ENCODE data around the gene CUBN. TPM values are rescaled to one million over a fixed set of nuclear protein-coding genes. Genes with fewer than 3 reads are reported as not detected.
A peak's percentile ranks its signal among the peaks of the same experiment; 100 is the strongest.

Gene CUBN
- total RNA-seq, 6 experiments from 2014 or later: 0.43 to 1.7 (median 1.2) TPM

DNA sequence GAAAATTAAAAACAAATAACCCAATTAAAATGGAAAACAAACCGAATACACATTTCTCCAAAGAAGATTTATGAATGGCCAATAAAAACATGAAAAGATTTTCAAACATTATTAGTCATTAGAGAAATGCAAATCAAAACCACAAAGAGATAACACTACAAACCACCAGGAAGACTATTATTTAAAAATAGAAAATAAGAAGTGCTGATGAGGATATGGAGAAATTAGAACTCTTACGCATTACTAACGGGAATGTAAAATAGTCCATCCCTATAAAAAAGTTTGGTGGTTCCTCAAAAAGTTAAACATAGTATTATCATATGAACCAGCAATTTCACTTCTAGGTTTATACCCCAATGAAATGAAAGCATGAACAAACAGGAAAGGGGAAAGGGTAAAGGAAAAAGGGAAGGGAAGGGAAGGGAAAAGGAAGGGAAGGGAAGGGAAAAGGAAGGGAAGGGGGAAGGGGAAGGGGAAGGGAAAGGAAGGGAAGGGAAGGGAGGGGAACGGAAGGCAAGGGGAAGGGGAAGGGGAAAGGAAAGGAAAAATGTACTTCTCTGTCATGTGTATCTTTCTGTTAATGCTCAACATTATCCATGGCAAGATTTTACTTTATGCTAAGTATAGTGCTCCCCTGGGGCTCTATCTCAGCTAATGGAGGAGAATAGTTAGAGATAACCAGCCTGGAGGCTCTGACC is 187.1 kb downstream of the CUBN start:
- peaks cover 4% of the 10 kb centered on the region for H3K9me3 Mint-ChIP-seq
- TF ChIP-seq, protein P1, sequence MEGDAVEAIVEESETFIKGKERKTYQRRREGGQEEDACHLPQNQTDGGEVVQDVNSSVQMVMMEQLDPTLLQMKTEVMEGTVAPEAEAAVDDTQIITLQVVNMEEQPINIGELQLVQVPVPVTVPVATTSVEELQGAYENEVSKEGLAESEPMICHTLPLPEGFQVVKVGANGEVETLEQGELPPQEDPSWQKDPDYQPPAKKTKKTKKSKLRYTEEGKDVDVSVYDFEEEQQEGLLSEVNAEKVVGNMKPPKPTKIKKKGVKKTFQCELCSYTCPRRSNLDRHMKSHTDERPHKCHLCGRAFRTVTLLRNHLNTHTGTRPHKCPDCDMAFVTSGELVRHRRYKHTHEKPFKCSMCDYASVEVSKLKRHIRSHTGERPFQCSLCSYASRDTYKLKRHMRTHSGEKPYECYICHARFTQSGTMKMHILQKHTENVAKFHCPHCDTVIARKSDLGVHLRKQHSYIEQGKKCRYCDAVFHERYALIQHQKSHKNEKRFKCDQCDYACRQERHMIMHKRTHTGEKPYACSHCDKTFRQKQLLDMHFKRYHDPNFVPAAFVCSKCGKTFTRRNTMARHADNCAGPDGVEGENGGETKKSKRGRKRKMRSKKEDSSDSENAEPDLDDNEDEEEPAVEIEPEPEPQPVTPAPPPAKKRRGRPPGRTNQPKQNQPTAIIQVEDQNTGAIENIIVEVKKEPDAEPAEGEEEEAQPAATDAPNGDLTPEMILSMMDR (IDR thresholded peaks at IDR 0.05): no peak
- no peak for DNase-seq
- H3K4me3 Mint-ChIP-seq: no peak overlapping the region
- H3K4me1 Mint-ChIP-seq (ENCODE audit: low read depth): peaks cover 56% of the 10 kb centered on the region
- peak overlapping the region; percentile 32; the same call in 1 of the 2 replicates for H3K27ac Mint-ChIP-seq
- peaks cover 14% of the 10 kb centered on the region for H3K36me3 Mint-ChIP-seq (ENCODE audit: low read depth)
- H3K27me3 Mint-ChIP-seq (ENCODE audit: insufficient read depth): no peaks in the 10 kb centered on the region

DNA sequence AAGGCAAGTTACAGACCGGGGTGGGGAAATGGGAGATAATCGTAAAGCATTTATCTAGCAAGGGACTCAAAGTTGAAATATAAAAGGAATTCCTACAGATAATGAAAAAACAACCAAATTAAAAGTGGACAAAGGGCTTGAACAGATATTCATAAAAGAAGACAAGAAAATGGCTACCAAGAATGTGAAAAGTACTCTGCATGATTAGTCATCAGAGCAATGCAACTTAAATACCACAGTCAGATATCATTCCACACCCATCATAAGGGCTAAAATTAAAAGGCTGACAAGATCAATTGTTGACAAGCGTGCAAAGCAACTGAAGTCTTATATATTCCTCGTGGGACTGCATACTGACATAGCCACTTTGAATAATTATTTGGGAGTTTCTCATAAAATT is 187.7 kb downstream of the CUBN start:
- Mint-ChIP-seq H3K4me1 (ENCODE audit: low read depth) (peaks cover 50% of the 10 kb centered on the region), H3K4me3 (no peak overlapping the region), H3K36me3 (ENCODE audit: low read depth) (peaks cover 14% of the 10 kb centered on the region), H3K27ac (no peak overlapping the region; the same call in 1 of the 2 replicates), H3K27me3 (ENCODE audit: insufficient read depth) (no peaks in the 10 kb centered on the region), H3K9me3 (peaks cover 4% of the 10 kb centered on the region)
- TF ChIP-seq, protein P1 (IDR thresholded peaks at IDR 0.05): no peak
- DNase-seq: no peak

DNA sequence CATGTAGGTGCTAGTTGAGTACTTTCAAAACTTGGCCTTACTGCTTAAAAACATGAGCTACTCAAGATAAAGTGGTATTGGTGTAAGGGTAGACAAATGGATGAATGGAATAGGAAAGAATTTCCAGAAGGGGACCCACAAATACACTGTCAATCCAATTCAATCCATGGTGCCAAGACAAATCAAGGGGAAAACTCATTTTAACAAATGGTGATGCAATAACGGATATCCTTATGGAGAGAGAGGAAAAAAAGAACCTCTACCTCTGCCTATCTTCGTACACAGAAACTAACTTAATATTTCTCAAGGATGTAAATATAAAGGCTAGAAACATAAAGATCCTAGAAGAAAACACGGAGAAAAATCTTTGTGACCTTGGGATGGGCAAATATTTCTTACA is 188.5 kb downstream of the CUBN start:
- H3K4me3 Mint-ChIP-seq: no peak overlapping the region
- DNase-seq: no peak
- H3K27ac Mint-ChIP-seq: no peak overlapping the region
- H3K4me1 Mint-ChIP-seq (ENCODE audit: low read depth): peaks cover 45% of the 10 kb centered on the region
- peaks cover 14% of the 10 kb centered on the region for H3K36me3 Mint-ChIP-seq (ENCODE audit: low read depth)
- no peaks in the 10 kb centered on the region for H3K27me3 Mint-ChIP-seq (ENCODE audit: insufficient read depth)
- TF ChIP-seq, protein P1 (IDR thresholded peaks at IDR 0.05): no peak
- peaks cover 4% of the 10 kb centered on the region for H3K9me3 Mint-ChIP-seq

DNA sequence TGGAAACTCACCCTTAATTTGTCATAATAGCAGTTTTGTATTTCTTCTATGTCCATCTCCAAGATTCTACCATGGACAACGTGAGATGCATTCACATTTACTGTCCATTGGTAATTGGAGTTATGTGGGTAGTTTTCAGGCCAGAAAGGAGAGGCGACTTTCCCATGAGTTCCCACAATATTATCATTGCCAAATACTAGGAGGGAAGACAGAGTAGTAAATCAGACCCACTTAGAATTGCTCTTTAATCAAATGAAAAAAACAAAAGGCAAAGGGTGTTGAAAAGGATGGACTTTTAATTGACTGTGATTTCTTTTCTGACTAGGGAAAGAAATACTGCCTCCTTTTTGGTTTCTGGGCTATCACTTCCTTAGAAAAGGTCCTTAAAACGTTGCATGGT is 190.7 kb downstream of the CUBN start:
- Mint-ChIP-seq H3K36me3 (ENCODE audit: low read depth) (peaks cover 14% of the 10 kb centered on the region), H3K27me3 (ENCODE audit: insufficient read depth) (no peaks in the 10 kb centered on the region), H3K4me3 (no peak overlapping the region), H3K9me3 (peaks cover 4% of the 10 kb centered on the region), H3K27ac (no peak overlapping the region), H3K4me1 (ENCODE audit: low read depth) (peaks cover 29% of the 10 kb centered on the region)
- TF ChIP-seq, protein P1 (IDR thresholded peaks at IDR 0.05): no peak
- DNase-seq: no peak

DNA sequence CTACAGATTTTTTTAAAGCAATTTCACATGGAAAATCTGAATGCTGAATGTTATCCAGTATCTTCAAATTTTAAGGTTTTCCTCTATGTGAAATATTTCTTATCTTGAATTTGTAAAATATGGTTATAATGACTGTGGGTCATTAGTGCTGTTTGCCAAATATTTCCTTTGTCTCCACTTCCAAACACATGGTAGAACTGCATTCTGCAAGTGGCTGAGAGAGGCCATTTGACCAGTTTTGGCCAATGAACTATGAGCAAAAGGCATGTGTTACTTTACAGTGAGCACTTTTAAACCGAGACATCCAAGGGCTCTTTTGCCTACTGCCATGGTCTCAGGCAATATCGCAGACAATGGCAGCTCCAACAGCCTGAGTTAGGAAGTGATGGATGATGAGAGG is 195.2 kb downstream of the CUBN start:
- no peaks in the 10 kb centered on the region for H3K36me3 Mint-ChIP-seq (ENCODE audit: low read depth)
- no peaks in the 10 kb centered on the region for H3K27me3 Mint-ChIP-seq (ENCODE audit: insufficient read depth)
- TF ChIP-seq, protein P1 (IDR thresholded peaks at IDR 0.05): no peak
- H3K9me3 Mint-ChIP-seq: no peaks in the 10 kb centered on the region
- H3K27ac Mint-ChIP-seq: no peak overlapping the region
- no peak for DNase-seq
- no peak overlapping the region for H3K4me3 Mint-ChIP-seq
- H3K4me1 Mint-ChIP-seq (ENCODE audit: low read depth): peaks cover 8% of the 10 kb centered on the region; the same call in 1 of the 2 replicates

Data from HFFc6 (cell line).